HG03469 (cell line): ENCODE measurements around the gene GPR108.
"Not testable (repeated sequence)": the region's sequence is repeated elsewhere in the genome, so short reads cannot be mapped to it uniquely, and the experiment has no call there.

Experiments
- ATAC-seq: cut with Tn5 transposase; IDR thresholded peaks from one replicate; pipeline ENCODE4 v1.9.1; 2021; ENCODE audit warnings: mild to moderate bottlenecking, moderate library complexity, moderate number of reproducible peaks; ENCODE audit not compliant: unreplicated experiment

The GPR108 gene

DNA sequence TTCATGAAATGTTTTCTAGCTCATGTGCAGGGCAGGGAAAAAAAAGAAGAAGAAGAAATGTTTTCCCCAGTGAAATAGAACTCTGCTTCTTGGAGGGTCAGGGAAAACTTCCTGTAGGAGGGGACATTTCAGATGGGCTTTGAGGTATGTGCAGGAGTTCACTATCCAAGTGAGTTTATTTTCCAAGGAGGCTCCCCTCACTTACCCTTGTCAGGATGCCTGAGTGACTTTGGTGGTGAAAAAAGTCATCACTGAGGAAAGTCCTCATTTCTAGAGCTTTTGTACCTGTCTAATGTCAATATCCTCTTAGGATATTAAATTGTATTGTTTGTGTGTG, 16.3 kb downstream of the GPR108 start:
- no peak for ATAC-seq

DNA sequence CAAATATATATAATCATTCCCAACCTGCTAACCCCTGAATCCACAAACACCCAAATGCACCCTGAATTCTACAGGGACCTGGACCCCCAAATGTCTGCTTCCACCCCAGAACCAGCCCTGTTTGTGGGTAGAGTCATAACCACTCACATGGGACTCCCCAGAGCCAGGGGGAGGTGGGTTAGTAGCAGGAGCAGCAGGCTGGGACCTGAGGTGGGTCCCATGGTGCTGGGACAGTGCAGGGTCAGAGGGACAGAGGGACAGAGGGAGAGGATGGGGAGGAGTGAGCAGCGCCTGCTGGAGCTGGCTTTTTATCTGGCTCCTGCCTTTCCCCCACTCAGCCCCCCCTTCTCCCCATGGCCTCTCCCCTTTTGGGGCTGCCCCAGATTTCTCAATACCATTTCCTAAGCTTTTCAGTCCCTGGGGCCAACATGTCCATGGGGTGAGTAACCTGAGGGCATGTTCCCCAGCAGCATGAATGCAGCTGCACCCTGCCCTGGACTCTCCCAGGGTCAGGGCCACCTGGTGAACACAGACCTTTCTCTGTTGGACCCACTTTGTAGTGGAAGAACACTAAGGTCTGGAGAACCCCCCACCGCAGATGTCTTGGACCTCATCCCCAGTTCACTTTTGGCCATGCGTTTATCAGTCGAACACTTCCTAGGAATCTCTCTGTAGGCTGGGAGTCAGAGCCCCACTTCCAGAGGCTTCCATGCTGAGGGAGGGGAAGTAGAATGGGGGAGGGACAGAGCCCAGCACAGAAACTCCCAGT, 16.8 kb downstream of the GPR108 start, which contains the start of gene C3:
Gene C3 (minus strand): TSS at position 282 of the 769 bp plus-strand sequence. CDS start 61 bp downstream, at position 221.
- no peak for ATAC-seq

DNA sequence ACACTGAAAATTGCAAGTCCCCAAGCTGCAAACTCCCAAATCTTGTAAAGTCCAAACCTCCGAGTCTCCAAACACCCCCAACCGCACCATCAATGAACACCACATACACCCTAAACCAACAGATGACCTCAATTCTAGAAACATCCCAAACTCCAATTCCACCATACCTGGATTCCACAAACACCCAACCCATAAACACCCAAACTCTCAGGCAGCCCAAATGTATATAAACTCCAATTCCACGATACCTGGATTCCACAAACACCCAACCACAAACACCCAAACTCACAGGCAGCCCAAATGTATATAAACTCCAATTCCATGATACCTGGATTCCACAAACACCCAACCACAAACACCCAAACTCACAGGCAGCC, 17.4 kb downstream of the GPR108 start:
- ATAC-seq, result no peak

DNA sequence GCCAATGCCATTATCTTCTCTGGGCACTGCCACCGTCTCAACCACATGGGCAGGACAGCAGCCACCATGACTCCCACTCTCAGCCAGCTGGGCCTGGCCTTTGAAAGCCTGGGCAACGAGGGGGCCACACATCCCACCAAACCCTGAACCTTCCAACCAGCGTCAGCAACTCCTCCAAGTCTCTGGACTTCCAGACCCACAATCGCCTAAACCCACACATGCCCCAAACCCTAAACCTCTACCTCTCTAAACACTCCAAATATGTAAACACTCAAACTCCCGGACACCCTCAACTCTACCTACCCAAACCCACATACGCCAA, 17.9 kb downstream of the GPR108 start:
- ATAC-seq, result no peak

DNA sequence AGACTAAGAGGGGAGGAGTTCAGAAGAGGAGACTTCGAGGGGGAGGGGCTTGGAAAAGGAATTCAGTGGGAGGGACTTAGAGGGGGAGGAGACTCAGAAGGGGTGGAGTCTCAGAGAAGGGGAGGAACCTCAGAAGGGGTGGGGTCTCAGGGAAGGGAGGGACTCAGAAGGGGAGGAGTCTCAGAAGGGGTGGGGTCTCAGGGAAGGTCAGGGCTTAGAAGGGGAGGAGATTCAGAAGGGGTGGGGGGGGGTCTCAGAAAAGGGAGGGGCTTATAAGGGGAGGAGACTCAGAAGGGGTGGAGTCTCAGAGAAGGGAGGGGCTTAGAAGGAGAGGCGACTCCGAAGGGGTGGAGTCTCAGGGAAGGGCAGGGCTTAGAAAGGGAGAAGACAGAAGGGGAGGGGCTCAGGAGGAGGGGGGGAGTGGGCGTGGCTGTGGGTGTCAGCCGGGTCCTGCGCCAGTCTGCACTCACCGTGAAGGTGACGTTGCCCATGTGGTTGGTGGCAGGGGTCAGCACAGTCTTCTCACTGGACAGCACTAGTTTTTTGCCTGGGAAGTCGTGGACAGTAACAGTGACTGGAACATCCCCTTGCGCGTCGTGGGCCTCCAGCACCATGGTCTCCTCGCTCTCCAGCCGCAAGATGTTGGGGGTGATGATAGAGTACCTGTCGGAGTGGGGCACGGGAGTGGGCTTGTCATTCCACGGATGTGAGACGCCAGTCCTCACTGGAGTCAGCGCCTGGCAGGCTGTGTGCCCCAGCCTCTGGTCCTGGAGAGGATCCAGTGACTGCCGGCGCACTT, 18.4 kb downstream of the GPR108 start:
- no peak for ATAC-seq

DNA sequence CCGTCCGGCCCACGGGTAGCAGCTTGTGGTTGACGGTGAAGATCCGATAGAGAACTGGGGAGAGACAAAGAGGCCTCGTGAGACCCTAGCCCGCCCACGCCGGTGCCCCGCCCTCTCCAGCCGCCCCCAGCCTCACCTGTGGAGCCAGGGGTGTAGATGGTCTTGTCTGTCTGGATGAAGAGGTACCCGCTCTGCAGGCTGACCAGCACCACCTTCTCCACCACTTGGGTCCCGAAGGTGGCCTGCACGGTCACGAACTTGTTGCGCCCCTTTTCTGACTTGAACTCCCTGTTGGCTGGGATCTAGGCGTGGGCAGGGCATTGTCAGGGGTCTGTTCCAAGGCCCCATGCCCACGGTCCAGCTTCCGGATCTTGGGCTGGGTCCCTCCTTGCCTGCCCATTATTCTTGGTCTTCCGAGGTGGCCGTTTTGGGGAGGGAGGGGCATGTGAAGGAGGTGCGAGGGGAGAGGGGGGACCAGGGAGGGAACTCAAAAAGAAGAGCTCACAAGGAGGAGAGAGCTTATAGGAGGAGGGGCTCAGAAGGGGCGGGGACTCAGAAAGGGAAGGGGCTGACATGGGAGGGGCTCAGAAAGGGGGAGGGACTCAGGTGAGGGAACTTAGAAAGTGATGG, 19.2 kb downstream of the GPR108 start:
- ATAC-seq, result no peak

DNA sequence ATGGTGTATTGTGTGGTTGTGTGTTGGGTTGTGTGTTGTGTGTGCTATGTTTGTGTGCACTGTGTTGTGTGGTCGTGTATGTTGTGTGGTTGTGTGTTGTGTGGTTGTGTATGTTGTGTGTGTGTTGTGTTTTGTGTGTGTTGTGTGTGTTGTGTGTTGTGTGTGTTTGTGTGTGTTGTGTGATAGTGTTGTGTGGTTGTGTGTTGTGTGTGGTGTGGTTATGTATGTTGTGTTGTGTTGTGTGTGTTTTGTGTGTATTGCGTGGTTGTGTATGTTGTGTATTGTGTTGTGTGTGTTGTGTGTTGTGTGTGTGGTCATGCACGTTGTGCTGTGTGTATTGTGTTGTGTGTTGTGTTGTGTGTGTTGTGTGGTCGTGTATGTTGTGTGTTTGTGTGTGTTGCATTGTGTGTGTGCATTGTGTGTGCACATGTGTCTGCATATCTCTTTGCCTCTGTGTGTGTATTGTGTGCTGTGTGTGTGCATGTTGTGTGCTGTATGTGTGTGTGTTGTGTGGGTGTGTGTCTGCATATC, 19.9 kb downstream of the GPR108 start:
- no peak for ATAC-seq

DNA sequence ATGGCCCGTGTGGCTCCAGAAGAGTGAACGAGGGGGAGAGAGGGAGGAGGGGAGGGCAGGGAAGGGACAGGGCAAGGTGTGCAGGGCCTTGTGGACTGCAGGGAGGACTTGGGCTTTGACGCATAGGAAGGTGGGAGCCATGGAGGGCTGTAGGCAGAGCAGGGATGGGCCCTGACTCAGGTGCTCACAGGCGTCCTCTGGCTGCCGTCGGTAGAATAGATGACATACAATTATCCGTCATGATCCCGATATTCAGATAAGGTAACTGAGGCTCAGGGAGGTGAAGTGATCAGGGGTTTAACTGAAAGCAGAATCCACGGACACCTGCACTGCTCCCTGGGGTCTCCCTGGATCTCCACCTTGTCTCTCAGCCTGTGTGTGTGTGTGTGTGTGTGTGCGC, 20.3 kb downstream of the GPR108 start:
- ATAC-seq, result no peak

DNA sequence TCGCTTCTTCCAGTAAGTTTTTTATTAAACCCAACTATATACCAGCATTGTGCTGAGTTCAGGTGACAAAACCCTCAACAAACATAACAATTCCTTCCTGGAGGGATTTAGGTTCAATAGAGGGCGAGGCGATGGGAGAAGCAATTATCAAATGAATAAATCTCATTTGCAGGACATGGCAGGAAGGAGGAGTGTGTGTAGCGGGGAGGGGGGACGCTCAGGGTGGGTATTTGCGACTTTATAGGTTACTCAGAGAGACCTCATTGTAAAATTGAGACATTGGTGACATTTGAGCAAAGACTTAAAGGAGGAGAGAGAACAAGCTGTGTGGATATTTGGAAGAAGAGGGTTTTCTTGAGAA, 20.8 kb downstream of the GPR108 start:
- no peak for ATAC-seq

DNA sequence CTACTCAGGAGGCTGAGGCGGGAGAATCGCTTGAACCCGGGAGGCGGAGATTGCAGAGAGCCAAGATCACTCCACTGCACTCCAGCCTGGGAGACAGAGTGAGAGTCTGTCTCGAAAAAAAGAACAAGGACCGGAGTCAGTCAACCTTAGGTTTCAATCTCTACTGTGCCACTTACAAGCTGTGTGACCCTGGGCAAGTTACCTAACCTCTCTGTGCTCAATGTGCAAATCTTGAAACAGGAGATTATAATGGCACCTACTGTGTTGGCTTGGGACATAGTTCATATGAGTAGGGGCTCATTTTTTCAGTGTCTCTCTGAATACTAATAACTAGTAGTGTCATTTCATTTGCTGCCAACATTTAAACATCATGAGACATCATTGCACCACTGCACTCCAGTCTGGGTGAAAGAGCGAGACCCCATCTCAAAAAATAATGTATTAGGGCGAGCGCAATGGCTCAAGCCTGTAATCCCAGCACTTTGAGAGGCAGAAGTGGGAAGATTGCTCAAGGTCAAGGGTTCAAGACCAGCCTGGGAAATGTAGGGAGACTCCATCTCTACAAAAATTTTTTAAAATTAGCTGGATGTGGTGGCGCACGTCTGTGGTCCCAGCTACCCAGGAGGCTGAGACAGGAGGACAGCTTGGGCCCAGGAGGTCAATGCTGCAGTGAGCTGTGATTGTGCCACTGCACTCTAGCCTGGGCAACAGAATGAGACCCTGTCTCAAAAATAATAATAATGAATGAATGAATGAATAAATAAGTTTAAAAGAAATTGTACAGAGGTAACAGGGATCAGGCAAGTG, 22.4 kb downstream of the GPR108 start:
- ATAC-seq, result no peak

DNA sequence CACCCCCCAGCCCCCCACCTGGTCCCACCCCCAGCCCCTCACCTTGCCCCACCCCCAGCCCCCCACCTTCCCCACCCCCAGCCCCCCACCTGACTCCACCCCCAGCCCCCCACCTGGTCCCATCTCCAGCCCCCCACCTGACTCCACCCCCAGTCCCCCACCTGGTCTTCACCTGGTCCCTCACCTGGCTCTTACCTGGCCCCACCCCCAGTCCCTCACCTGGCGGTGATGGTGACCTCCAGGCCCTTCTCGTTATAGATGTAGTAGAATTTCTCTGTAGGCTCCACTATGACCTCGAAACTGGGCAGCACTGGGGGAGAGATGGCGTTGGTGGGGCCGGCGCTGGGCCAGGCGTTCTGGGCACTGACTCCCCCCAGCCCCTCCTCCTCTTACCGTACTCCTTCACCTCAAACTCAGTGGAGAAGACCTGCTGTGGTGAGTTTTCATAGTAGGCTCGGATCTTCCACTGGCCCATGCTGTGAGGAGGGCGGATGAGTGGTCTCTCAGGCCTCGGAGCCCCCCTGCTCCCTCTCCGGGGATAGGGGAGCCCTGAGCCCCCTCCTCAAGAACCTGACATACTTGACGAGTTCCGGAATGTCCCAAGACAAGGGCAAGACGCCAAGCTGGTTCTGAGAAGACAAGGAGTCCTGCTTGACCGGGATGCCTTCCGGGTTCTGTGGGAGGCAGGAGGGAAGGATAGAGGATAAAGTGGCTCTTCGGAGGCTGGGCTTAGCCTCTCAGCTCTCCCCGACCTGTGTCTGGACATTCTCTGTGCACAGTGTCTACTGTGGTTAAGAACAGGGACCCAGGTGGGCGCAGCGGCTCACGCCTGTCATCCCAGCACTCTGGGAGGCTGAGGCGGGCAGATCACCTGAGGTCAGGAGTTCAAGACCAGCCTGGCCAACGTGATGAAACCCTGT, 23.3 kb downstream of the GPR108 start:
- ATAC-seq, result no peak

DNA sequence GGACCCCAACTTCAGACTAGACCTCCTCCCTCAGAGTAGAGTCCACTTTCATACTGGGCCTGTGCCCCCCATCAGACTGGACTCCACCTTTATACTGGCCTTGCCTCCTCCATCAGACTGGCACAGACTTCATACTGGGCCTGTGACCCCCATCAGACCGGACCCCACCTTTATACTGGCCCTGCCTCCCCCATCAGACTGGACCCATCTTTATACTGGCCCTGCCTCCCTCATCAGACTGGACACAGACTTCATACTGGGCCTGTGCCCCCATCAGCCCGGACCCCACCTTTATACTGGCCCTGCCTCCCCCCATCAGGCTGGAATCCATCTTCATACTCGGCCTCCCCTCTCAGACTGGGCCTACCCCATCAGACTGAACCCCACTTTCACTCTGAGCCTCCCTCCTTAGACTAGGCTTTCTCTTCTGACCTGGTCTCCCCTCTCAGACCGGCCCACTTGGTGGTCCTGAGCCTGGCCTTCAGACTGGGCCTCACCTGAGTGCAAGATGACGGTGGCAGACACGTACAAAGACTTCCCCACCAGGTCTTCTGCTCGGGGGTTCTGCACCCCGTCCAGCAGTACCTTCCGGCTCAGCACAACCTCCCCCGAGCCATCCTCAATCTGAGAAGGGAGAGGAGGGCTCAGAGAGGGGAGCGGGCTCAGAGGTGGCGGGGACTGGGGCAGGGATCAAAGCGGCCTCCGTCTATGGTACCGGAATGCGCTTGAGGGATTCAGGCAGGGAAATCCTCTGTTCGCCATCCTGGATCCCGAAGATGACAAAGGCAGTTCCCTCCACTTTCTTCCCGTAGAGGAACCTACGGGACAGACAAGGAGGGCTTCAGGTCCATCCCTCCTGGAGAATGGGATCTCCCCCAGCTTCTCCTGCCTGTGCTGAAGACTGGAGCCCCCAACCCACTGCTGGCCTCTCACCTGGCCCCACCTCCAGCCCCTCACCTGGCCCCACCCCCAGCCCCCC, 24.4 kb downstream of the GPR108 start:
- no peak for ATAC-seq

DNA sequence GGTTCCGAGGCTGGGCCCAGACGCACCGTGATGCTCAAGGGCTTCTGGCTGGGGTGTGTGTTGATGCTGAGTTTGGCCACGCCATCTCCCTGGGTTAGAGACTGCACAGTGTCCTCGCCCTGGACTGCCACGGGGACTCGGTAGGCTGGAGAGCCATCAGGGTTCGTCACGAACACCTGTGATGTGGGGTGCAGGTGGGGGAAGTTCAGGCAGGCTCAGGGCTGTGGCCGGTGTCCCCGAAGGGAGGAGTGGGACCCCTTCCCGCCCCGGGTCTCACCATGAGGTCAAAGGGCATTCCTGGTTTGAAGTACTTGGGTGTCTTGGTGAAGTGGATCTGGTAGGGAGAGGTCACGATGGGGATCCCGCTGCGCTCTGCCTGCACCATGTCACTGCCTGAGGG, 25.1 kb downstream of the GPR108 start:
- no peak for ATAC-seq

DNA sequence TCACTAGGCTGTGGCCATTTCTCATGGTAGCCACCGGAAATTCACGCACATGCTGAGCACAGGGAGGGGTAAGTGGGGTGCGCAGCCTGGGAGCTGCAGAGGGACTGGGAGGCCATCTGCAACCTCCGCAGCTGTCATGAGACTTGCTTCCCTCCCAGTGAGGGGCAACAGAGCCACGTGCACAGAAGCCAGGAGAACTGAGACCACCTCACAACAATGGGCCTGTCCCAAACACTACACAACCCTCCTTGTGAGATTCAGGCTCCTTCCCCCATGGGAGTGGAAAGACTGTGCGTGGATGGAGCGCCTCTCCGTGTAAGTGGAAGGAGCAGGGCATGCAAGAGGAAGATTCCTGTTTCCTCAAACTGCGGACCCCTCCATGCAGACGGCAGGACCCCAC, 25.8 kb downstream of the GPR108 start:
- no peak for ATAC-seq

DNA sequence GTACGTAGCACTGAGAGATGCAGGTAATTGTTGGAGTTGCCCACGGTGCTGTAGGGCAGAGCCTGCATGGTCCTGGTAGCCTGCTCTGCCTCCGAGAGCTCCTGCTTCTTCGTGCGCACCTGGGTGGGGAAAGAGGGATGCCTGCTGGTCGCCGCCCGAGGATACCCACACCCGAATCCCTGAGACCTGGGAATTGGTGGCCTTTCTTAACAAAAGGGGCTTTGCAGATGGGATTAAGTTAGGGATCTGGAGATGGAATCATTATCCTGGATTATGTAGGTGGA, 26.4 kb downstream of the GPR108 start:
- no peak for ATAC-seq

DNA sequence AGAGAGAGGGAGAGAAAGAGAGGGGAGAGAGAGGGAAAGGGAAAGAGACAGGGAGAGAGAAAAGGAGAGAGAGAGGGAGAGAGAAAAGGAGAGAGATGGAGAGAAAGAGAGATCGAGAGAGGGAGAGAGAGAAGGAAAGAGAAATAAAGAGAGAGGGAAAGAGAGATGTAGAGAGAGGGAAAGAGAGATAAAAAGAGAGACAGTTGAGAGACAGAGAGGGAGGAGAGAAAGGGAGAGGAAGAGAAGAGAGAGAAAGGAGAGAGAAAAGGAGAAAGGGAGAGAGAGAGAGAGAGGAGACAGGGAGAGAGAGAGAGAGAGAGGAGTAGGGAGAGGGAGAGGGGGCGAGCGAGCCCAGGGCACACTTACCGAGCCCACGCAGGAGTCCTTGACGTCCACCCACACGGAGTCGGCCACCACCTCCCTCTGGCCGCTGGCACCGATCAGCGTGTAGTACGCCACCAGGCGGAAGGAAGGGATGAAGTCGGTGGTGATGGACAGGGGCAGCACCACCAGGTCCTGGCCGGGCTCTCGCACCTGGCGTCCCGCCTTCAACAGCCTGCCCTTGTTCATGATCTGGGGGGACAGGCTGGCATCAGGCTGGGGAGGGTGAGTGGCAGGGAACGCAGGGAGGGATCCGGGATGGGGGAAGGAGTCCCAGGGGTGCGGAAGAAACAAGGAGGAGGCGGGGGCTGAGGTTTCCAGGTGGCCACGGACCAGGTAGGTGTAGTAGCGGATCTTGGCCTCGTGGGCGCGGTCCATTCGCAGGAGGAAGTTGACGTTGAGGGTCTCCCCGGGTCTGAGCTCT, 26.9 kb downstream of the GPR108 start:
- ATAC-seq, result no peak

DNA sequence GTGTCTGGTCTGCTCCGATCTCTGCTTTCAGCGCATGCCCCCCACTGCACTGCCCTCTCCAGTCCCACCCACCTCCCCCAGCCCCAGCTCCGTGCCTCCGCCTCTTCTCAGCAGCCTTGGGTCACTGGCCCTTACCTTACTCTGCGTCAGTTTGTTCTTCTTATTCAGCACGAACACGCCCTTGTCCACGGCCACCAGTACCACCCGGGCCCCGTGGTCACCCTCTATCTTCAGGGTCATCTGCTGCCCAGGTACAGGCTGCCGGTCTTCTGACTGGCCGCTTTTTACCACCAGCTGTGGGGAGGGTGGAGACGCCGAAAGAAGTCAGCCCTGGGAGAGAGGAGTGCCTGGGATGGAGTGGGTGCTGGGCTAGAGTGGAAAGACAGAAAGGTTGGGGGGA, 27.8 kb downstream of the GPR108 start:
- no peak for ATAC-seq

DNA sequence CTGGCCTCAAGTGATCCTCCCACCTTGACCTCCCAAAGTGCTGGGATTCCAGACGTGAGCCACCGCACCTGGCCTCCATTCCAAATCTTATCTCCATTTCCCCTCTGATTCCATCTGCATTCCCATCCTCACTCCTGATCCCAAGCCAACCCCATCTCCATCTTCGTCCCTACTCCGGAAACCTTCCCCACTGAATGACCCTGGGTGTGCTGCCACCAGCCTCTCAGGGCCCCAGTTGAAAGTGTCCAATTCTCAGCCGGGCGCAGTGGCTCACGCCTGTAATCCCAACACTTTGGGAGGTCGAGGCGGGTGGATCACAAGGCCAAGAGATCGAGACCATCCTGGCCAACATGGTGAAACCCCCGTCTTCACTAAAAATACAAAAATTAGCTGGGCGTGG, 28.5 kb downstream of the GPR108 start:
- ATAC-seq, result not testable (repeated sequence)
